IPS-NIHi7 (cell line): ENCODE measurements around the gene AKAP8L.
"Not testable (repeated sequence)": the region's sequence is repeated elsewhere in the genome, so short reads cannot be mapped to it uniquely, and the experiment has no call there.

ENCODE experiments used
- DNase-seq: peaks from one replicate; pipeline ENCODE4 v3.0.0; 2012; ENCODE audit warnings: mixed read lengths; ENCODE audit errors: extremely low spot score

The AKAP8L gene

DNA sequence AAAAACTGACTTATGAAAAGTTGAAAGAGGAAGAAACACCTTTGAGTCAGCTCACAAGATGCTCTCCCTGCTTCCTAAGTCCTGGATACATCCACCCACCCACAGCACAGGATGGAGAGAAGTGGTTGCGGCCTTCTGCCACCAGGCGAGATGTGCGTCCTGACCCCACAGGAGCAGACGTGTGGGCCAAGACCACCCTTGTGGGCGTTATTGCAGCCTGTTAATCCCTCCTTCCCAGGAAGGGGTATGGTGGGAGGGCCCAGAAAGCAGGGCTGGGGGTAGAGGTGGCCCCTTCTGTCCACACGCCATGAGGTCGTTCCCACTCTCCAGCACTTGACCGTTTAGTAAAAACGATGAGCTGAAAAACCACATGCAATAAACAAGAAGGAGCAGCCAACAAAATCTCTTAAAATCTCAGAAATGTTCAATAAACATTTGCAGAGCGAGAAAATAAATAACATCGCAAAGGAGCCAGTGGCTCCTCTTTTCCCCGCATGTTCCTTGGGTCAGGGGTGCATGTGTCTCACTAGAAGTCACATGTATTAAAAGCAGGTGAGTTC is 2.4 kb upstream of the AKAP8L start:
- DNase-seq, result no peak

GRCh38 chr19:15419413-15420025 is 731 bp upstream of the AKAP8L start:
- no peak for DNase-seq

GRCh38 chr19:15418231-15418578 is 583 bp downstream of the AKAP8L start:
- DNase-seq, result no peak

GRCh38 chr19:15417699-15418098 is 1.1 kb downstream of the AKAP8L start:
- DNase-seq, result no peak

DNA sequence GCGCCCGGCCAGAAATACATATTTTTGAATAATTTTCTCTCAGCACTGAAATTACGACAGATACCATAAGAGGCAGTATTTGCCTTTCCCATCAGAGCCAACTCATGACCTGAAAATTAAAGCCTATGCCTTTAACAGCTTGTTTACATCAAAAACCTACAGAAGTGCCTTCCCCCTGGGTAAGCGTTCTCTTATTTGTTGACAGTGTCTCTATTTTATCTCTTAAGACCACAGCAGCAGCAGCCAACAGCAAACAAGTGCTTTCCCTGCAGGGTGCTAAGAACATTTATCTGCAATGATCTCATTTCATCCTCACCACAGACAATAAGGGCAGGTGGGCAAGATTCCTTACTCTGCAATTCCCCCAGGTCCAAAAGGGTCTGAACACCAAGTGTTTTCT is 6.0 kb downstream of the AKAP8L start:
- no peak for DNase-seq

DNA sequence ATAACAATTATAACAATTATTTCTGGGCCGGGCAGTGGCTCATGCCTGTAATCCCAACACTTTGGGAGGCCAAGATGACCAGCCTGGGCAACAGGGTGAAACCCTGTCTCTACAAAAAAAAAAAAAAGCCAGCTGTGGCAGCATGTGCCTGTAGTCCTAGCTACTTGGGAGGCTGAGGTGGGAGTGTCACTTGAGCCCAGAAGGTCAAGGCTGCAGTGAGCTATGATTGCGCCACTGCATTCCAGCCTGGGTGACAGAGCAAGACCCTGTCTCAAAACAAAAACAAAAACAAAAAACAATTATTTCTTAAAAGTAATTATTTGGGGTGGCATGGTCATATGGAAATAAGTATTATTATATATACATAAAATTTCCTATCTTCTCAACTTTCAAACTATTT is 7.4 kb downstream of the AKAP8L start:
- DNase-seq, result not testable (repeated sequence)

GRCh38 chr19:15404780-15405211 is 14.0 kb downstream of the AKAP8L start:
- no peak for DNase-seq

DNA sequence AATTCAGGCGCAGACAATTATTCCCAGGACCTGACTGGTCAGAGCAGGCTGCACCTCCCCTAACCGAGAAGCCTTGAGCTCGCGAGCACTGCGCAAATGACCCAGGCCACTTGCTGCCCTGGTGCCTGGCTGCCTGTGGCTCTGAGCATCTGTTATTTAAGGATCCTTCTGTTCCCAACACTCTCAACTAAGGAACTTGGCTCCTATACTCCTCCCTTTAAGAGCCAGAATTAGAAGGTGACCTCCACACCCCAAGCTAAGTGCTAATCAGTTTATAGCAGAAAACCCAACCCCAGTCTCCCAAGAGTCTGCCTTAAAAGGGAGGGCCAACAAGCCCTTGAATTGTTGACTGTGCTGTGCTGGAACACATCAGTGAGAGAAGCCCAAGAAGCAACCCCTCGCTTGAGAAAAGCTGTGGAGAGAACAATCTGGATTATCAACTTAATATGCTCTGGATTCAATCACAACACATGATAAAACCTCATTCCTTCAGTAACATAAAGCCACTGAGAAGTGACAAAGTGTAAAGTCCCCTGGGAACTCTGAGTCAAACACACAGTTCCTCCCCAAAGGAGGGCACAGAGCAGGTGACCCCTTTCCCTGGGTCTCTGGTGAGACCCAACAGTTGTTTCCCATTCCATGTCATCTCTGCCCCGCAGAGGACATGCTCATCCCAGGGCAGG is 14.6 kb downstream of the AKAP8L start:
- no peak for DNase-seq

- no peak for DNase-seq
Measured at GRCh38 chr19:15403151-15403531, 15.6 kb downstream of the AKAP8L start.

DNA sequence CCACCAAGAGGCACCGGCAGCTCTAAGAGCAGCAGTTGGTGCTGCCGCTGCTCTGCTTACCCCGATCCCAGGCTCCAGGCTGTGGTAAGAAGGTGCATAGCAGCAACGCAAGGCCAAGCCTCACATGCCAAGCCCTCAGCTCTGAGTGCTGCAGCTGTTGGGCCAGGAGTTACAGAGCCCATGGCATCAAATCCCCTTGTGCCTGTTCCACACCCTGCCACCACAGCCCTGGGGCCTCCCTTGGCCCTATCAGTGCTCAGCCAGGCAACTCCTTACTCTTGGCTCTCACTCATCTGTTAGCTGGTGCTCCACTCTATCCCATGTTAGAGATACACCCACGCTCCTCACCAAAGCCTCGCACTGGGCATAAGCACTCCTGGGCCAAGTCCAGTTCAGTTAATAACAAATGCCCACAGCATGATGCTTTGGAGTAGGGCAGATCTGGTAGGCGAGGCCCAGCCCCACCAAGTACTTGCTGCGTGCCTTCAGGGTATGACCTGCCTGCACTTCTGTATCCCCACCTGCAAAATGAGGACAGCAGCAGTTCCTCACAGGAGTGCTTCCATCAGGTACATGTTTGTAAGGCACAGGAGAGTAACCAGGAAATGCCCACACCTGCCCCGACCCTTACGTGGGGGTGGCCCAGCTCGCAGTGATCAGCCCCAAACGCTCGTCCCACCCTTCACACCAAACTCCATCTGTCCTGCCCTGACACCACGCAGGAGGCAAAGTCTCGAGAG is 16.2 kb downstream of the AKAP8L start:
- no peak for DNase-seq

DNA sequence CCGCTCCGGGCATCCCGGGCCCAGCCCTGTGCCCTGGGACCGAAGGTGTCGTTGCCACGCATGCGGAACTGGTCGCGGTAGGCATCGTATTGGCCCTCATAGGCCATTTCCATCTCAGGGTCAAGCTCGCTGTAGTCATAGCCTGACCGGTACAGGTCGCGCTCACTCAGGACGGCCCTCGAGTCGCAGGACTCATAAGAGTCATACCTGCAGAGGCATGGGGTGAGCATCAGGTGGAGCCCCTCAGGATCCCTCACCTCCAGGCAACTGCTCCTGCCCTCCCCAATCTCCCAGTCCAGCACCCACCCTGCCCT is 17.4 kb downstream of the AKAP8L start:
- DNase-seq, result no peak

- DNase-seq, result no peak
Measured at GRCh38 chr19:15400521-15401396, 18.0 kb downstream of the AKAP8L start.

GRCh38 chr19:15399635-15400034 is 19.2 kb downstream of the AKAP8L start:
- DNase-seq, result no peak

GRCh38 chr19:15399234-15399515 is 19.6 kb downstream of the AKAP8L start:
- DNase-seq, result no peak

DNA sequence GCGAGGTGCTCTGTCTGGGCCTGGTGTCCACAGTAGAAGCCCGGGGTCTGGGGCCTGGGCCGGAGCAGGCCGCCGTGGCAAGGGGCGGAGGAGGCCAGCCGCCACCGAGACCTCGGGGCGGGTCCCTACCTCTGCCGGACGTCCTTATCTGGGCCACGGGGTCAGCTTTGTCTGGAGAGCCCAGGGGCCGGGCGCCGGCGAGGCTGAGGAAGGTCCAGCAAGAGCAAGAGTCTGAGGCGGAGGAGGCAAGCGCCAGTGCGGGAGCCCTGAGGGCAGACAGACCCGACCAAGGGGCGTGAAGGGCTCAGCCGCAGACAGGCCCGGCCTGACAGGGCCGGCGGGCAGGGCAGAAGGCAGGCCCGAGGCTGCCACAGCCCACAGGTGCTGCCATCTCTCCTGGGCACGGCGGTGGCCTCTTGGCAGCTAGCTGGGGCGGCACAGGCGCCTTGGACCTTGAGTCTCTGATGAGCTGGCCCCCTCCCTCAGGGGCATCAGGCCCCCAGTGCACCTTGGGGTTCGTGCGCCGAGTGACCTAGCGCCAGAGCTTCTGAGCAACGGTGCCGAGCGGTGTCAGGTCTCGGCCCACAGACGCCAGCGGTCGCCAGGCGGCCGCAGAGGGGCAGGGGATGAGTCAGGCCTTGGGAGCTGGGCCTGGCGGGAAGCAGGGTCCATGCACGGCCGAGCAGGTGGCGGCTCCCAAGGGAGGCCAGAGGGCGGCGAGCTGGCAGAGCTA is 20.1 kb downstream of the AKAP8L start:
- DNase-seq, result no peak

- peak; percentile 2 for DNase-seq
Measured at GRCh38 chr19:15397782-15398181, 21.0 kb downstream of the AKAP8L start.

- DNase-seq, result no peak
Measured at GRCh38 chr19:15397236-15397635, 21.6 kb downstream of the AKAP8L start.

DNA sequence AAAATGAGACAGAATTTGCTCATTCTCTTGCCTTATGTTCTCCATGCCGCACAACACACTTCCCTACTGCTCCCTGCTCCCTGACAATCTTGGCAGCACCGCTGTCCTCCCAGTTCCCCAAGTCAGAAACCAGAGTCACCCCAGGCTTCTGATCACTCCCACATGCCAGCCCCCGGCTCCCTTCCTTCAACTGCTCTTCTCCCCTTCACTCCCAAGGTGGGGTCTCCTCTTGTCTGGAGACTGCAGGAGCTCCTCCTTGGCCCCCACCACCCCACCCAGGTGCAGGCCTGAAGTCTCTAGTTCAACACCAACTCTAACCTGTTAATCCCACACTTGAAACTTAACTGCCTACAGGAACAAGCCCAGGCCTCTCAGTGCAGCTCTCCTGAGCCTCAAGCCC is 22.4 kb downstream of the AKAP8L start:
- DNase-seq, result peak; percentile 5

- DNase-seq, result not testable (repeated sequence)
Measured at GRCh38 chr19:15395251-15395650, 23.5 kb downstream of the AKAP8L start.

DNA sequence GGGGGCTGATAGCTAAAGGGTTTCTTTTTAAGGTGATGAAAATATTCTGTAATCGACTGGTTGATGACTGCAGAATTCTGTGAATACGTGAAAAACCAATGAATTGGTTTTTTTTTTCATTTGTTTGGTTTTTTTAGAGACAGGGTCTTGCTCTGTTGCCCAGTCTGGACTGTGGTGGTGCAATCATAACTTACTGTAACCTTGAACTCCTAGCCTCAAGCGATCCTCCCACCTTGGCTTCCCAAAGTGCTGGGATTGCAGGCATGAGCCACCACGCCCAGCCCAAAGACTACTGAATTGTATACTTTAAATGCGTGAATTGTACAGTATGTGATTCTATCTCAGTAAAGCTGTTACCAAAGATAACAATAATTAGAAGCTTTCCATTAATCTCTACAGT is 24.4 kb downstream of the AKAP8L start:
- DNase-seq, result no peak

GRCh38 chr19:15393963-15394362 is 24.8 kb downstream of the AKAP8L start:
- no peak for DNase-seq

DNA sequence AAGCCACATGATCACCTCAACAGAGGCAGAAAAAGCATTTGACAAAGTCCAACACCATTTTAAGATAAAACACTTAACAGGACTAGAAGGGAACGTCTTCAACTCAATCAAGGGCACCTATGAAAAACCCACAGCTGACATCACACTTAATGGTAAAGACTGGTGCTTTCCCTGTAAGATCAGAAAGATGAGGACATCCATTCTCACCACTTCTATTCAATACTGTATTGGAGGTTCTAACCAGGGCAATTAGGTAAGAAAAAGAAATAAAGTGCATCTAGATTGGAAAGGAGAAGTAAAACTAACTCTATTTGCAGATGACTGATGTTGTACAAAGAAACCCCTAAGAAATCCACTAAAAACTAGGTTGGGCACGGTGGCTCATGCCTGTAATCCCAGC is 28.0 kb downstream of the AKAP8L start:
- DNase-seq, result no peak
